ENCODE data around the gene C17orf114.

Gene C17orf114

DNA sequence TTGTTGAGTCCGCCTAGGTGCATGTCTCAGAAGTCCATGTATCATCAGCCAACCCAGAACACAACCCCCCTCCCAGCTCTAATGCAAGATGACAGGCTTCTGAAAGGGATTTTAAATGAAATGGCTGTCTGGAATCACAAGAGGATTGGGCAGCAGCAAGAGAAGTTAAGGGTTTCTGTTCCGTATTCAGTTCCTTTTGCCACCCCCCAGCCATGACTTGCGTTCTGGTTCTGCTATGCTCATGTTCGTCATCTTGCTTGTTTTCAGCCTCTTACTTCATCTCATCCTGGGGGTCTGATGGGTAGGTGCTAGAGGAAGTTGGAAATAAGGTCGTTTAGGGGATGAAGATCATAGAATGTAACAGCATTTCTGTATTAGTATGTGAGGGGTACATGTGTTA is 43.0 kb upstream of the C17orf114 start:
- no peak overlapping the region for H3K27ac Mint-ChIP-seq
- TF ChIP-seq, protein P1, sequence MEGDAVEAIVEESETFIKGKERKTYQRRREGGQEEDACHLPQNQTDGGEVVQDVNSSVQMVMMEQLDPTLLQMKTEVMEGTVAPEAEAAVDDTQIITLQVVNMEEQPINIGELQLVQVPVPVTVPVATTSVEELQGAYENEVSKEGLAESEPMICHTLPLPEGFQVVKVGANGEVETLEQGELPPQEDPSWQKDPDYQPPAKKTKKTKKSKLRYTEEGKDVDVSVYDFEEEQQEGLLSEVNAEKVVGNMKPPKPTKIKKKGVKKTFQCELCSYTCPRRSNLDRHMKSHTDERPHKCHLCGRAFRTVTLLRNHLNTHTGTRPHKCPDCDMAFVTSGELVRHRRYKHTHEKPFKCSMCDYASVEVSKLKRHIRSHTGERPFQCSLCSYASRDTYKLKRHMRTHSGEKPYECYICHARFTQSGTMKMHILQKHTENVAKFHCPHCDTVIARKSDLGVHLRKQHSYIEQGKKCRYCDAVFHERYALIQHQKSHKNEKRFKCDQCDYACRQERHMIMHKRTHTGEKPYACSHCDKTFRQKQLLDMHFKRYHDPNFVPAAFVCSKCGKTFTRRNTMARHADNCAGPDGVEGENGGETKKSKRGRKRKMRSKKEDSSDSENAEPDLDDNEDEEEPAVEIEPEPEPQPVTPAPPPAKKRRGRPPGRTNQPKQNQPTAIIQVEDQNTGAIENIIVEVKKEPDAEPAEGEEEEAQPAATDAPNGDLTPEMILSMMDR (IDR thresholded peaks at IDR 0.05): no peak
- no peak for ATAC-seq (ENCODE audit: low read depth)
- intact Hi-C loops (cut with micrococcal nuclease): no loop called here
- POLR2A ChIA-PET: no interaction called here
- peaks cover 5% of the 10 kb centered on the region for H3K36me3 Mint-ChIP-seq (ENCODE audit: low read depth)
- no peaks in the 10 kb centered on the region for H3K27me3 Mint-ChIP-seq
- no peak for DNase-seq
- H3K9me3 Mint-ChIP-seq: no peaks in the 10 kb centered on the region
- no peak overlapping the region for H3K4me3 Mint-ChIP-seq
- CTCF ChIA-PET: no interaction called here
- H3K4me1 Mint-ChIP-seq: peaks cover 28% of the 10 kb centered on the region

DNA sequence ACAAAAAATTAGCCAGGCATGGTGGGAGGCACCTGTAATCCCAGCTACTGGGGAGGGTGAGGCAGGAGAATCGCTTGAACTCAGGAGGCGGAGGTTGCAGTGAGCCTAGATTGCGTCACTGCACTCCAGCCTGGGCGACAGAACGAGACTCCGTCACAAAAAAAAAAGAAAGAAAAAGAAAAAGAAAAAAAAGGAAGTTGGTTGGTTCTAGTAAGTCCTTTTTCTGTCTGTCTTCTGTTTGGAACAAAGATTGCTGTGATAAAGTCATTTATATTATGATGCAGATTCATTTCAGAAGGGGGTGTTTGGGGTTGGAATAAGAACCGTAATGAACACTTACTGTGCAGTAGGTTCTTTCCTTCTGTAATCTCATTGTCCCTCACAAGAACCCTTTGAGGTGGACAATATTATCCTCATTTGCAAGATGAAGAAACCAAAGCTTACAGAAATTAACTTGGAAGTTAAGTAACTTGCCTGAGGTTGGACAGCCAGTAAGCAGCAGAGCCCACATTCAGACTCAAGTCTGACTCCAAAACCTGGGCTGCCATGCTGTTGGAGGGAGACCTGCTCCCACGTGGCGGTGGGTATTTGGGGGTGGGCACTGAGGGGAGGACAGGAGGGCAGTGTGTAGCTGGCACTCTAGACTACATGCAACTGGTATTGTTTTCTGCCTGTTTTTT is 41.3 kb upstream of the C17orf114 start:
- peaks cover 28% of the 10 kb centered on the region for H3K4me1 Mint-ChIP-seq
- intact Hi-C loops (cut with micrococcal nuclease): no loop called here
- no peak overlapping the region for H3K27ac Mint-ChIP-seq
- ATAC-seq (ENCODE audit: low read depth): no peak
- ChIA-PET CTCF (no interaction called here), POLR2A (no interaction called here)
- DNase-seq: no peak
- no peak overlapping the region for H3K4me3 Mint-ChIP-seq
- TF ChIP-seq, protein P1 (IDR thresholded peaks at IDR 0.05): no peak
- H3K27me3 Mint-ChIP-seq: no peaks in the 10 kb centered on the region
- peaks cover 7% of the 10 kb centered on the region for H3K36me3 Mint-ChIP-seq (ENCODE audit: low read depth)
- no peaks in the 10 kb centered on the region for H3K9me3 Mint-ChIP-seq

DNA sequence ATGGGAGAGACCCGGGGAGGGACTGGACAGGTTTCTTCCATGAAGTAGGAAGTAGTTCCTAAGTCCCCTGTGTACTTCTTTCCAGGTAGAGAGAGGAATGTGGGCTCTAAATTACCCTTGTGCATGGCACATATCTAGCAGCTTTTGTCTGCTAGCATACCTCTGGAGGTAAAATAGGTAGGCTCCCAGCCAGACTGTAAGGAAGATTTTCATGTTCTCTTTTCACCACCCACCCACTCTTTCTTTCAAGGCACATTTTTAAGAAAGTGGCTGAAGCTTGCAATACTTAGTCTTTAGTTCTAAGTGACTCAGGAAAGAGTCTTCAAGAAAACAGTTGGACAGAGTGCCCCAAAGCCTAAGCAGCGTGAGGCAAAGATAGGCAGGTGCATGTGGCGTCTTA is 40.2 kb upstream of the C17orf114 start:
- no peak for ATAC-seq (ENCODE audit: low read depth)
- Mint-ChIP-seq H3K36me3 (ENCODE audit: low read depth) (peaks cover 15% of the 10 kb centered on the region), H3K27ac (no peak overlapping the region), H3K27me3 (no peaks in the 10 kb centered on the region), H3K9me3 (no peaks in the 10 kb centered on the region), H3K4me1 (peaks cover 35% of the 10 kb centered on the region), H3K4me3 (no peak overlapping the region)
- no peak for DNase-seq
- POLR2A ChIA-PET: no interaction called here
- TF ChIP-seq, protein P1 (IDR thresholded peaks at IDR 0.05): no peak
- intact Hi-C loops (cut with micrococcal nuclease): no loop called here
- CTCF ChIA-PET: no interaction called here

DNA sequence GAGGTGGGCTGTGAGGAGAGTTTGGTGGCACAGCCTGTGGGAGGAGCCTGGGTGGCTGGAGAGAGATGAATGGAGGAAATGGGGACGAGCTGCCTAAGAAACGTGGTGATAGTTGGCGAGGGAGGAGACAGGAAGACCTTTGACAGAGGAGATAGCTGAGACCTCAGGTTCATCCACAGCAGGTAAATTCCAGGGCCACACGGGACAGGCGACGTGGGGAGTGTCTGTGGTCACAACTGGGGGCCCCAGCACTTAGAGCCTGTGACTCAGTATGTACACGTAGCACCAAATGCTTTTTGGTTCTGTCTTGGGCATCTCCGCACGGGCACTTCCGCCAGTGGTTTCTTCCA is 38.7 kb upstream of the C17orf114 start:
- intact Hi-C loops (cut with micrococcal nuclease): no loop called here
- H3K4me1 Mint-ChIP-seq: peaks cover 34% of the 10 kb centered on the region
- CTCF ChIA-PET: no interaction called here

More for the DNA sequence above, 38.7 kb upstream of the C17orf114 start:
- POLR2A ChIA-PET: interaction anchor here (1.5 kb wide), 1 partner anchor 698 kb away, joined by 3 read pairs; the partner anchor contains the start of genes CYB5D2 and ZZEF1
- TF ChIP-seq, protein P1 (IDR thresholded peaks at IDR 0.05): no peak
- H3K36me3 Mint-ChIP-seq (ENCODE audit: low read depth): peaks cover 11% of the 10 kb centered on the region
- ATAC-seq (ENCODE audit: low read depth) (no peak), DNase-seq (no peak)
- no peaks in the 10 kb centered on the region for H3K9me3 Mint-ChIP-seq
- H3K27ac Mint-ChIP-seq: no peak overlapping the region
- no peaks in the 10 kb centered on the region for H3K27me3 Mint-ChIP-seq
- H3K4me3 Mint-ChIP-seq: no peak overlapping the region
